ENCODE data around the gene KLHL26.

DNA sequence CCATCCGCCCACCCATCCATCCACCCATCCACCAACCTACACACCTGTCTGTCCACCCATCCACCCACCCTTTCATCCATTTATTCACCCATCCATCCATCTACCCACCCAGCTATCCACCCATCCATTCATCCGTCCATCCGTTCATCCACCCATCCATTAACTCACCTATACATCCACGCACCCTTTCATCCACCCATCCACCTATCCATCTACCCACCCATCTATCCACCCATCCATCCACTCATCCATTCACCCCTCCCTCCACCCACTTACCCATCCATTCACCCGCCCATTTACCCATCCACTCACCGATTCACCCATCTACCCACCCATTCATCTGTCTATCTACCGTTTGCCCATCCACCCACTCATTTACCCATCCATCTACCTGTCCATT is 17.6 kb downstream of the KLHL26 start:
- TF ChIP-seq ZSCAN12 (CRISPR knock-in tag; IDR thresholded peaks at IDR 0.05): no peak
- TF ChIP-seq RERE (CRISPR knock-in tag; IDR thresholded peaks at IDR 0.05; ENCODE audit: low read depth): no peak
- TF ChIP-seq JUND (CRISPR knock-in tag; IDR thresholded peaks at IDR 0.05): no peak
- TF ChIP-seq ZNF75D (CRISPR knock-in tag; IDR thresholded peaks at IDR 0.05; ENCODE audit: borderline replicate concordance): no peak
